Measurements from ENCODE around the gene RNF220.

The RNF220 gene

GRCh38 chr1:44436401-44437106 lies 31.5 kb downstream of the RNF220 start:
- no peak for DNase-seq

- DNase-seq = no peak
These were observed 32.2 kb downstream of the RNF220 start for GRCh38 chr1:44437107-44437716.

- no peak for DNase-seq
These were observed 37.7 kb downstream of the RNF220 start for GRCh38 chr1:44442791-44443190.

GRCh38 chr1:44447051-44447810 lies 42.2 kb downstream of the RNF220 start:
- DNase-seq = no peak

- DNase-seq = no peak
These were observed 48.8 kb downstream of the RNF220 start for GRCh38 chr1:44453798-44454349.

GRCh38 chr1:44454704-44455103 lies 49.6 kb downstream of the RNF220 start:
- DNase-seq = no peak

- no peak for DNase-seq
These were observed 55.2 kb downstream of the RNF220 start for GRCh38 chr1:44460107-44460882.

- DNase-seq = no peak
These were observed 59.3 kb downstream of the RNF220 start for GRCh38 chr1:44464361-44464760.

GRCh38 chr1:44467566-44467965 lies 62.5 kb downstream of the RNF220 start:
- DNase-seq = no peak

- DNase-seq = no peak
These were observed 66.9 kb downstream of the RNF220 start for GRCh38 chr1:44471911-44472453.

- no peak for DNase-seq
These were observed 67.8 kb downstream of the RNF220 start for GRCh38 chr1:44472620-44473525.

- no peak for DNase-seq
These were observed 71.8 kb downstream of the RNF220 start for GRCh38 chr1:44476891-44477290.

- DNase-seq = no peak
These were observed 76.6 kb downstream of the RNF220 start for GRCh38 chr1:44481701-44482100.

GRCh38 chr1:44483089-44483874 lies 78.2 kb downstream of the RNF220 start:
- no peak for DNase-seq

GRCh38 chr1:44484155-44484688 lies 79.2 kb downstream of the RNF220 start:
- DNase-seq = no peak

GRCh38 chr1:44485229-44485933 lies 80.3 kb downstream of the RNF220 start:
- DNase-seq = peak; percentile 40

GRCh38 chr1:44485934-44486460 lies 80.9 kb downstream of the RNF220 start:
- DNase-seq = no peak

- DNase-seq = no peak
These were observed 84.4 kb downstream of the RNF220 start for GRCh38 chr1:44489481-44489880.

GRCh38 chr1:44496541-44497171 lies 91.6 kb downstream of the RNF220 start:
- DNase-seq = no peak
